Ovary (tissue), 9 donors: ENCODE results near the gene TCL1B. TPM values are rescaled to one million over a fixed set of nuclear protein-coding genes. Genes with fewer than 3 reads are reported as not detected.

Experiments used
- DNase-seq, 5 donors: peaks; one replicate each; pipeline ENCODE4 v3.0.0-alpha.2; 2019 to 2020
- H3K27ac ChIP-seq, 2 donors: fragments of 200-600 bp; one replicate each; pipeline versions ENCODE4 v1.5.1 to v1.8.0; 2019 to 2022
- H3K27me3 ChIP-seq: fragments of 200-600 bp; one replicate; pipeline ENCODE4 v1.8.0; 2022
- H3K36me3 ChIP-seq: fragments of 200-600 bp; sonication (generic); one replicate; pipeline ENCODE4 v1.5.1; 2019
- H3K4me1 ChIP-seq: one replicate; pipeline ENCODE4 v1.8.1; 2013; ENCODE audit warnings: mild to moderate bottlenecking, moderate library complexity; ENCODE audit not compliant: insufficient read depth
- H3K4me3 ChIP-seq: fragments of 200-600 bp; sonication (generic); one replicate; pipeline ENCODE4 v1.5.1; 2017
- H3K9me3 ChIP-seq, 2 donors: fragments of 200-600 bp in 1 of 2; sonication (generic) in 1 of 2; one replicate each; pipeline versions ENCODE4 v1.5.1 to v1.8.1; 2013 to 2019; ENCODE audit warnings: mild to moderate bottlenecking in 1 of 2, moderate library complexity in 1 of 2
- CTCF ChIP-seq, 3 donors: fragments of 450-650 bp in 2 of 3; fragments of 200-600 bp in 1 of 3; IDR thresholded peaks; one replicate each; pipeline versions ENCODE4 v1.5.1 to v1.8.0; 2016 to 2022; ENCODE audit warnings: antibody characterized with exemption in 3 of 3, mild to moderate bottlenecking in 1 of 3
- EP300 ChIP-seq: sonication (generic); formaldehyde crosslinking; IDR thresholded peaks from one replicate; pipeline ENCODE4 v1.6.1; 2017; ENCODE audit warnings: antibody characterized with exemption
- POLR2A ChIP-seq: fragments of 450-650 bp; IDR thresholded peaks from one replicate; pipeline ENCODE4 v1.6.1; 2017; ENCODE audit warnings: antibody characterized with exemption, mild to moderate bottlenecking, moderate library complexity
- WGBS, 3 donors: extraction: QIAGEN DNeasy Blood & Tissue Kit in 1 of 3; methylation state at CpG; one replicate each; pipeline versions ENCODE4 v1.1.5 to v1.1.7; 2013 to 2017; 5-methylcytosine and 5-hydroxymethylcytosine counted together
- intact Hi-C, 4 donors: fragments of 100-400 bp; cut with DNase I; formaldehyde crosslinking; loops; one replicate each; pipeline versions ENCODE4 v1.11.0 to v1.15.1; 2022 to 2023
- polyA plus RNA-seq, 2 donors: library from polyadenylated mRNA; stranded (reverse); fragments of 200-250 nt in 1 of 2; fragments of 350-450 nt in 1 of 2; fragmentation: Illumina TruSeq in 1 of 2; extraction: RNeasy Lipid Tissue Mini Kit (QIAGEN cat#74804) in 1 of 2; gene quantifications; one replicate each; pipeline ENCODE4 v1.2.3, GENCODE V29; 2013 to 2014
- total RNA-seq, 7 donors: library from RNA; depleted of rRNA in 2 of 7; stranded (reverse); fragments of >200 nt in 2 of 7; fragmentation: NEBNext Ultra II Directional in 3 of 7; extraction: Animal tissue kit (Norgen Biotek cat#: 25700) in 3 of 7; gene quantifications; one replicate each; pipeline versions ENCODE4 v1.1.0 to v1.2.4, GENCODE V29; 2016 to 2023
- donor health status: DM: no; HTN: no; CAD: no; lungs with moderate emphysema.
- donor health status: DM: no; HTN: no; CAD: no.
- donor health status: Bipolar disorder and iron deficiency.
- donor health status: DM: yes; HTN: yes; CAD: no.
- donor health status: DM: no; HTN: no; CAD: no.
- donor health status: DM: yes; HTN: yes; CAD: no.

TCL1B gene
- total and polyA plus RNA-seq, 9 donors, result 0.07 TPM; not detected in 8

- no peak for DNase-seq
- Histone ChIP-seq H3K4me1 (no peaks in the 10 kb centered on the region), H3K27ac (no peak overlapping the region), H3K27me3 (no peaks in the 10 kb centered on the region), H3K36me3 (no peaks in the 10 kb centered on the region), H3K4me3 (no peak overlapping the region), H3K9me3 (no peaks in the 10 kb centered on the region)
- WGBS, 3 donors, result 42 to 62% (median 53%) methylated on average over 5 of the region's 5 CpGs
- intact Hi-C loops, result no loop called here
- TF ChIP-seq POLR2A, result no peak
- TF ChIP-seq CTCF (IDR thresholded peaks at IDR 0.05), result no peak
- TF ChIP-seq EP300, result no peak
Measured at GRCh38 chr14:95689441-95689840, 3.2 kb downstream of the TCL1B start.

DNA sequence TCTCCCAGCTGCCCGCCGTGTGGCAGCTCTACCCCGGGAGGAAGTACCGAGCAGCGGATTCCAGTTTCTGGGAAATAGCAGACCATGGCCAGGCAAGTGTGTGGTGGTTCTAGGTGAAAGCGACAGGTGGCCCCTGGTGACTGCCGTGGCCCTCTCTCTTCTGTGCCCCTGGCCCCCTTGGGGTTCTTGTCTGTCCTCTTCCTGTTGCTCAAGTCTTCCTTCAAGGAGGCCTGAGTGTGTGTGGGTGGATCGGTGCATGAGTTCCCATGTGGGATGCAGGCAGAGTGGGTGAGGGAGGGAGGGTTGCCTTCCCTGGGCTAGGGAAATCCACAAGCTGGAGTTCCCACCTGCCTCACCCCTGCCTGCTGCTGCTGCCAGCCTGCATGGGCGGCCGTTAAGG lies 4.6 kb downstream of the TCL1B start:
- Histone ChIP-seq H3K36me3 (no peaks in the 10 kb centered on the region), H3K4me3 (no peak overlapping the region), H3K9me3 (no peaks in the 10 kb centered on the region), H3K27me3 (no peaks in the 10 kb centered on the region), H3K4me1 (no peaks in the 10 kb centered on the region), H3K27ac (no peak overlapping the region)
- WGBS, 3 donors, result 84 to 87% (median 86%) methylated on average over 10 of the region's 10 CpGs
- no peak for TF ChIP-seq POLR2A
- no peak for TF ChIP-seq EP300
- no peak for TF ChIP-seq CTCF (IDR thresholded peaks at IDR 0.05)
- intact Hi-C loops, result loop anchor here in 1 of 4 donors (10.0 kb wide), 1 partner anchor 126 kb away; no protein-coding TSS in a partner anchor
- no peak for DNase-seq

DNA sequence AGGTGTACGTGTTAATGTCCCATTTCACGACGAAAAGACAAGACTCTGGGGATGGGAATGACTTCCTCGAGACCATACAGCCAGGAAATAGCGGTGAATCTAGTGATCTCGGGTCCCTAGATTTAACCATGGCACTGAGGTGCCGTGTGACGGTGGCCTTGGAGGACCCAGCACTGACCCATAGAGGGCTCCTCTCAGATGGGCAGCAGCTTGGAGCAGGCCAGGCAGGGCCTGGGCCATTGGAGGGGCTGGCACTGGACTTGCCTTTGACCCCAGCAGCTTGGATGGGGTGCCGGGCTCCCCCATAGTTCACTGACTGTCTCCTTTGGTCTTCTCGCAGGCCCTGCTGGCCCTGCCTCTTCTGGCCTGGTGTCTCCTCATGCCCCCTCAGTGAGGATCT lies 5.4 kb downstream of the TCL1B start:
- Histone ChIP-seq H3K9me3 (no peaks in the 10 kb centered on the region), H3K36me3 (no peaks in the 10 kb centered on the region), H3K27ac (no peak overlapping the region), H3K4me3 (no peak overlapping the region), H3K27me3 (no peaks in the 10 kb centered on the region), H3K4me1 (no peaks in the 10 kb centered on the region)
- TF ChIP-seq EP300 (no peak), CTCF (IDR thresholded peaks at IDR 0.05) (no peak), POLR2A (no peak)
- DNase-seq, result no peak
- WGBS, 3 donors, result 89 to 96% (median 94%) methylated on average over 10 of the region's 10 CpGs
- intact Hi-C loops, result loop anchor here in 1 of 4 donors (10.0 kb wide), 1 partner anchor 127 kb away; no protein-coding TSS in a partner anchor

DNA sequence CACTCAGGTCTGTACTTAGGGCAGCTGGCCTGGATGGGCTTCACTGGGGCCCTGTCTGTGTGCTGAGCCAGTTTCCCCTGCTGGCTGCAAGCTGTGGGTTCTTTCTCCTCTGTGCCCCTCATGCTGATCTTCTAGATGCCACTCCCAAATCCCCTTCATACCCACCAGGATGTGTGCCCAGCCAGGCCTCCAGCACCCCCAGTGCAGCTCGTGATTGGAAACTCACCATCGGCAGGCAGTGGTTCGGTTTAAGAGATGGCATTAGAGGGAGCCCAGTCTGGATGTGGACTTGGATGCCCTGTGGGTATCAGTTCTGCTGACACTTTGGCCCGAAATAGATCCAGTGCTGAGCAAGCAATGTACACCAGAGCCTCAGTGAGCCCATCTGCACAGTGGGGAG lies 5.9 kb downstream of the TCL1B start:
- 87 to 91% (median 89%) methylated on average over 4 of the region's 4 CpGs for WGBS, 3 donors

More for the DNA sequence above, 5.9 kb downstream of the TCL1B start:
- Histone ChIP-seq H3K36me3 (no peaks in the 10 kb centered on the region), H3K27ac (no peak overlapping the region), H3K9me3 (no peaks in the 10 kb centered on the region), H3K4me3 (no peak overlapping the region), H3K27me3 (no peaks in the 10 kb centered on the region), H3K4me1 (no peaks in the 10 kb centered on the region)
- TF ChIP-seq EP300 (no peak), POLR2A (no peak), CTCF (IDR thresholded peaks at IDR 0.05) (no peak)
- DNase-seq, result no peak
- intact Hi-C loops, result loop anchor here in 1 of 4 donors (10.0 kb wide), 1 partner anchor 127 kb away; no protein-coding TSS in a partner anchor
